ENCODE results near the gene PNP. TPM values are rescaled to one million over a fixed set of nuclear protein-coding genes. Genes with fewer than 3 reads are reported as not detected.

The PNP gene
- total RNA-seq, 4 donors from 2014 or later, result 18.9 to 62.1 (median 32.7) TPM

DNA sequence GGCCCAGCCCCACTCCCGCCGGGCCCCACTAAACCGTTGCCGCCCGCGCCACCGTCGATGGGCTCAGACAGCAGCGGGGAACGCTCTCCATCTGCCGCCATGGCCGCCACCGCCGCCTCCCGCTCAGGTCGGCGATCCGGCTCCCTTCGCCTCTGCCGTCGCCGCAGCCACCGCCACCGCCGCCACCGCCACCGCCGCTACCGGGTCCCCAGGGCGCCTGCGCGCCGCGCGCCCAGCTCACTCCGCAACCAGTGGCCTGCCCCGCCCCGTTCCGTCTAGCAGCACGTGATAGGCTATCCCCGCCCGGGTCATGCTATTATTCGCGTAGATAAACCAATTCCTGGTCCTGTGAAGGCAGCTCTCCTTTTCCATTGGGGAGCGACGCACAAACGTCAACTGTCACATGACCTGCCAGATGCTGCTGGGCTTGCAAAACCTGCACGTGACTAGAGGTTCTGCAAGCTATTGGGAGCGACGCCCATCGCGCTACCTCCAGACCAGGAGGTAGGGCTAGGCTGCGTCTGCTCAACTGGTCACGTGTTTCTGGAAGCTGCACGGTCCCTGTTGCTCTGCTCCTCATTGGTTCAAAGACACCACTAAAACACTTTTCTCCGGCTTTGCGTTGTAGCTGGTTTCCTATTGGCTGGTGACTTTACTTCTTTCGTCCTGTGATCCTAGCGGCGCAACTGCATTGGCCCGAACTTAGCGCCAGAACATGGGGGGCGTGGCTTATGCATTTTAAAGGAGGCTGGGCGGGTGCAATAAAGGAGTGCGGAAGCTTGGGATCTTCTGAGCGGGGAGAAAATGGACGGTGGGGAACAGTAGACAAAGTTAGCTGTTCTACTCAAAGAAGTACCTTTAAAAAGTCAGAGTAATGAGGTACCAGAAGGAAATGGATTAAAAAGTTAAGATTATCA is 7.7 kb upstream of the PNP start, which contains the start of gene PIP4P1:
Gene PIP4P1, minus strand, starts transcription at position 210 of the 917 bp plus-strand sequence. Its CDS starts 109 bp downstream, at position 101.
- intact Hi-C loops (cut with DNase I; ENCODE audit: low total_unique reads), result loop anchor here (10.0 kb wide), 2 partner anchors 117 to 153 kb away; partner anchors contain the start of gene PARP2
- DNase-seq, result peak; percentile 98
- in situ Hi-C loops (cut with MboI; ENCODE audit: low pct_ligation_motif_present in 1 of 4, low pct_unique_long_range_greater_than_20kb in 1 of 4, low sequenced_read_pairs in 3 of 4), result loop anchor here in 2 of 4 donors (10.0 to 25.0 kb wide), 4 partner anchors 47 to 226 kb away; partner anchors contain the start of genes CCNB1IP1 (in 2 of the 2), PARP2 (in 2 of the 2), ANG (in 1 of the 2) and RNASE4 (in 1 of the 2)
- TF ChIP-seq POLR2A (IDR thresholded peaks at IDR 0.05) (peak; percentile 76), EP300 (IDR thresholded peaks at IDR 0.05; ENCODE audit: low read depth) (peak; percentile 59), POLR2AphosphoS5 (IDR thresholded peaks at IDR 0.05) (peak; percentile 46 to 93 (median 91))
- TF ChIP-seq, protein P1, sequence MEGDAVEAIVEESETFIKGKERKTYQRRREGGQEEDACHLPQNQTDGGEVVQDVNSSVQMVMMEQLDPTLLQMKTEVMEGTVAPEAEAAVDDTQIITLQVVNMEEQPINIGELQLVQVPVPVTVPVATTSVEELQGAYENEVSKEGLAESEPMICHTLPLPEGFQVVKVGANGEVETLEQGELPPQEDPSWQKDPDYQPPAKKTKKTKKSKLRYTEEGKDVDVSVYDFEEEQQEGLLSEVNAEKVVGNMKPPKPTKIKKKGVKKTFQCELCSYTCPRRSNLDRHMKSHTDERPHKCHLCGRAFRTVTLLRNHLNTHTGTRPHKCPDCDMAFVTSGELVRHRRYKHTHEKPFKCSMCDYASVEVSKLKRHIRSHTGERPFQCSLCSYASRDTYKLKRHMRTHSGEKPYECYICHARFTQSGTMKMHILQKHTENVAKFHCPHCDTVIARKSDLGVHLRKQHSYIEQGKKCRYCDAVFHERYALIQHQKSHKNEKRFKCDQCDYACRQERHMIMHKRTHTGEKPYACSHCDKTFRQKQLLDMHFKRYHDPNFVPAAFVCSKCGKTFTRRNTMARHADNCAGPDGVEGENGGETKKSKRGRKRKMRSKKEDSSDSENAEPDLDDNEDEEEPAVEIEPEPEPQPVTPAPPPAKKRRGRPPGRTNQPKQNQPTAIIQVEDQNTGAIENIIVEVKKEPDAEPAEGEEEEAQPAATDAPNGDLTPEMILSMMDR (IDR thresholded peaks at IDR 0.05), result no peak
- Histone ChIP-seq H3K4me1 (peaks cover 10 to 29% (median 19%) of the 10 kb centered on the region in 4 donors), H3K27ac (peak within 1 kb of the TSS; percentile 95 to 99 (median 97)), H3K9me3 (no peaks in the 10 kb centered on the region), H3K27me3 (no peaks in the 10 kb centered on the region), H3K36me3 (peaks cover 0 to 30% (median 7%) of the 10 kb centered on the region in 4 donors), H3K4me3 (peak within 1 kb of the TSS; percentile 69 to 86 (median 82))
- 1% methylated on average over 59 of the region's 67 CpGs; no CpG with 5 or more reads in 1 of the 2 donors for WGBS, 2 donors (ENCODE audit: low coverage in 1 of 2)

DNA sequence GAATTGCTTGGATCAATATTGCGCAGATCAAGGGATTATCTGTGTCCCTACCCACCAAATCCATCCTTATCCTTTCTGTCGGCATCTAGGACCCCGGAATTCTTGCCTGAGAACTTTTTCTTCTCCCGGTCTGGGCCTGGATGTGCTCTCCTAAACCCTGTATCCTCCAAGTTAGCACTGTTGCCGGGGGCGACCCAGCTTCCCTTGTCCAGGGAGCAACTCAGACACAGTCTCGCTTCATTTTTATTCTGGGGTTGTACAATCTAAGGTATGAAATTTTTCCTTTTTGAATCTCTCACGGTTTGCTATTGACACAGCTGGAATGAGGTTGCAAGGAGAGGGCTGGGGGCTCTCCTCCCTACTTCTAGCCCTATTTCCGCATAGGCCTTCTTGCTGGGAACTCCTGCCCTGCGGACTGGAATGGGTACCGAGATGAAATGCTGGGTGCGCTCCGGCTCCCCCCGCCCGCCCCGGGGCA is 403 bp upstream of the PNP start:
- H3K27ac ChIP-seq, result peak overlapping the region; percentile 90 to 97 (median 92)
- no peak for DNase-seq
- TF ChIP-seq, protein P1 (IDR thresholded peaks at IDR 0.05), result no peak
- TF ChIP-seq POLR2AphosphoS5 (IDR thresholded peaks at IDR 0.05), result no peak
- TF ChIP-seq POLR2A (IDR thresholded peaks at IDR 0.05), result no peak
- TF ChIP-seq EP300 (IDR thresholded peaks at IDR 0.05; ENCODE audit: low read depth), result no peak
- H3K9me3 ChIP-seq, result no peaks in the 10 kb centered on the region
- peak overlapping the region in 3 of 4 donors; percentile 61 to 68 (median 62) for H3K4me3 ChIP-seq
- in situ Hi-C loops (cut with MboI; ENCODE audit: low pct_ligation_motif_present in 1 of 4, low pct_unique_long_range_greater_than_20kb in 1 of 4, low sequenced_read_pairs in 3 of 4), result loop anchor here in 2 of 4 donors (10.0 to 25.0 kb wide), 4 partner anchors 54 to 218 kb away; partner anchors contain the start of genes CCNB1IP1 (in 2 of the 2), PARP2 (in 2 of the 2), ANG (in 1 of the 2) and RNASE4 (in 1 of the 2)
- intact Hi-C loops (cut with DNase I; ENCODE audit: low total_unique reads), result loop anchor here (10.0 kb wide), 2 partner anchors 124 to 146 kb away; partner anchors contain the start of gene PARP2
- H3K4me1 ChIP-seq, result peaks cover 0 to 27% (median 9%) of the 10 kb centered on the region in 4 donors
- WGBS, 2 donors (ENCODE audit: low coverage in 1 of 2), result 29 to 100% methylated on average over 1 to 16 of the region's 16 CpGs
- no peaks in the 10 kb centered on the region for H3K27me3 ChIP-seq
- peaks cover 0 to 10% (median under 1%) of the 10 kb centered on the region in 4 donors for H3K36me3 ChIP-seq

DNA sequence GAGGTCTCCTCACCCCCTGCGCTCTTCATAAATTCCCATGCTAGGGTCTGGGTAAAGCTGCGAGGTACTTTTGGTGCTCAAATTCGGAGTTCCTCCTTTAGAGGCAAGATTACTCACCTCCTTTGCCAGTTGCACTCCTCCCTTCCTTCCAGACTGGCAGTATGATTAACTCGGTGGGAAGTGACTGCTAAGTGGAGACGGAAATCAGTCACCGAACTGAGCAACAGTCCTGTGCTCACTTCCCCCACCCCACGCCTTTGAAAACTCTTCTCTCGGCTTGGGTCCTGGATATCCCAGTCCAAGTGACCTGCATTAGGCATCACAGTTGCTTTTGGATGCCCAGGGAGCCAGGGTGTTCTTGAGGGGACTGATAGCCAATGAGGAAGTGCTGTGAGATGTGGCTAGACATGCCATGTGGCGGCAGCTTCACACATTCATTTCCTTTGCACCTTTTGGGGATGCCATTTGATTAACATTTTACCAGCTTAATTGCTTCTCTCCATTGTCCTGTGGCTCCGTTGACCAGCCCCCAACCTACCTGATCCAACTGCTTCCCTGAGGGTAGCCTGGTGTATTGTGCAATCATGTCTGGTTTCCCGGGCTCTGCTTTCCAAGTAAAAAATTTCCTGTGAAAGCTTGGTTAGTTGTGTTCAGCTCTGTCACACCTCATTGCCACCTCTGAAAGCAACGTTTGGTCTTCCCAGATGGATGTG is 840 bp downstream of the PNP start:
- H3K27ac ChIP-seq, result peak overlapping the region; percentile 90 to 97 (median 92)
- peak overlapping the region; percentile 61 to 92 (median 65) for H3K4me3 ChIP-seq
- 0% methylated on average over 8 to 12 of the region's 12 CpGs for WGBS, 2 donors (ENCODE audit: low coverage in 1 of 2)
- TF ChIP-seq POLR2AphosphoS5 (IDR thresholded peaks at IDR 0.05), result peak; percentile 3 to 70 (median 33)
- no peak for TF ChIP-seq POLR2A (IDR thresholded peaks at IDR 0.05)
- no peak for TF ChIP-seq EP300 (IDR thresholded peaks at IDR 0.05; ENCODE audit: low read depth)
- peaks cover 0 to 27% (median 9%) of the 10 kb centered on the region in 4 donors for H3K4me1 ChIP-seq
- DNase-seq, result peak; percentile 49
- no peaks in the 10 kb centered on the region for H3K27me3 ChIP-seq
- in situ Hi-C loops (cut with MboI; ENCODE audit: low pct_ligation_motif_present in 1 of 4, low pct_unique_long_range_greater_than_20kb in 1 of 4, low sequenced_read_pairs in 3 of 4) (loop anchor here in 2 of 4 donors (10.0 to 25.0 kb wide), 4 partner anchors 55 to 217 kb away; partner anchors contain the start of genes CCNB1IP1 (in 2 of the 2), PARP2 (in 2 of the 2), ANG (in 1 of the 2) and RNASE4 (in 1 of the 2)), intact Hi-C loops (cut with DNase I; ENCODE audit: low total_unique reads) (loop anchor here (10.0 kb wide), 2 partner anchors 125 to 145 kb away; partner anchors contain the start of gene PARP2)
- peaks cover 0 to 12% (median 6%) of the 10 kb centered on the region in 4 donors for H3K36me3 ChIP-seq
- no peaks in the 10 kb centered on the region for H3K9me3 ChIP-seq

DNA sequence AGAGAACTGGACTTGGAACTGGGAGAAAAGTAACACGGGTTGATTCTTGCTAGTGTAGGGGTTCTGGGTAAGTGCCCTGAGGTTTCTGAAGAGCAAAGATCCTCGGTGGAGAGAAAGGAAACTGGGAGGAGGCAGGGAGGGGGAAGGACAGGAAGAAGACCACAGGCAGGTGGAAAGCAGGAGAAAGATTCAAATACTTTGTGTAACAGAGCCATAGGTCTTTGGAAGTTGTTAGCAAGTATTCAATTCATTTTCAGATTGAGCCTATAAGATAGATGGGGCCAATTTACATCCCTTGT is 1.3 kb downstream of the PNP start:
- Histone ChIP-seq H3K27me3 (no peaks in the 10 kb centered on the region), H3K4me3 (peak overlapping the region in 3 of 4 donors; percentile 61 to 68 (median 62)), H3K9me3 (no peaks in the 10 kb centered on the region), H3K36me3 (peaks cover 0 to 17% (median 9%) of the 10 kb centered on the region in 4 donors), H3K4me1 (peaks cover 0 to 27% (median 9%) of the 10 kb centered on the region in 4 donors), H3K27ac (peak overlapping the region; percentile 90 to 97 (median 92))
- no peak for DNase-seq
- in situ Hi-C loops (cut with MboI; ENCODE audit: low pct_ligation_motif_present in 1 of 4, low pct_unique_long_range_greater_than_20kb in 1 of 4, low sequenced_read_pairs in 3 of 4), result loop anchor here in 2 of 4 donors (25.0 kb wide), 2 partner anchors 133 to 217 kb away; partner anchors contain the start of genes CCNB1IP1 (in 2 of the 2), PARP2 (in 2 of the 2), ANG (in 1 of the 2) and RNASE4 (in 1 of the 2)
- 0 to 5% methylated on average over 2 of the region's 2 CpGs for WGBS, 2 donors (ENCODE audit: low coverage in 1 of 2)
- TF ChIP-seq EP300 (IDR thresholded peaks at IDR 0.05; ENCODE audit: low read depth), result no peak
- TF ChIP-seq POLR2A (IDR thresholded peaks at IDR 0.05), result no peak
- TF ChIP-seq, protein P1 (IDR thresholded peaks at IDR 0.05), result no peak
- no peak for TF ChIP-seq POLR2AphosphoS5 (IDR thresholded peaks at IDR 0.05)
- intact Hi-C loops (cut with DNase I; ENCODE audit: low total_unique reads), result no loop called here

Data from transverse colon (tissue), 4 donors.